Suppressor macrophage treated with lipopolysaccharide for 4 hours (primary cell): ENCODE measurements around the gene CTBP2.
"Not testable (repeated sequence)": the region's sequence is repeated elsewhere in the genome, so short reads cannot be mapped to it uniquely, and the experiment has no call there.

Experiments
- DNase-seq: peaks from one replicate; pipeline ENCODE4 v3.0.0-alpha.2; 2020

CTBP2 gene

GRCh38 chr10:124991835-124992234, 168.5 kb downstream of the CTBP2 start:
- no peak for DNase-seq

DNA sequence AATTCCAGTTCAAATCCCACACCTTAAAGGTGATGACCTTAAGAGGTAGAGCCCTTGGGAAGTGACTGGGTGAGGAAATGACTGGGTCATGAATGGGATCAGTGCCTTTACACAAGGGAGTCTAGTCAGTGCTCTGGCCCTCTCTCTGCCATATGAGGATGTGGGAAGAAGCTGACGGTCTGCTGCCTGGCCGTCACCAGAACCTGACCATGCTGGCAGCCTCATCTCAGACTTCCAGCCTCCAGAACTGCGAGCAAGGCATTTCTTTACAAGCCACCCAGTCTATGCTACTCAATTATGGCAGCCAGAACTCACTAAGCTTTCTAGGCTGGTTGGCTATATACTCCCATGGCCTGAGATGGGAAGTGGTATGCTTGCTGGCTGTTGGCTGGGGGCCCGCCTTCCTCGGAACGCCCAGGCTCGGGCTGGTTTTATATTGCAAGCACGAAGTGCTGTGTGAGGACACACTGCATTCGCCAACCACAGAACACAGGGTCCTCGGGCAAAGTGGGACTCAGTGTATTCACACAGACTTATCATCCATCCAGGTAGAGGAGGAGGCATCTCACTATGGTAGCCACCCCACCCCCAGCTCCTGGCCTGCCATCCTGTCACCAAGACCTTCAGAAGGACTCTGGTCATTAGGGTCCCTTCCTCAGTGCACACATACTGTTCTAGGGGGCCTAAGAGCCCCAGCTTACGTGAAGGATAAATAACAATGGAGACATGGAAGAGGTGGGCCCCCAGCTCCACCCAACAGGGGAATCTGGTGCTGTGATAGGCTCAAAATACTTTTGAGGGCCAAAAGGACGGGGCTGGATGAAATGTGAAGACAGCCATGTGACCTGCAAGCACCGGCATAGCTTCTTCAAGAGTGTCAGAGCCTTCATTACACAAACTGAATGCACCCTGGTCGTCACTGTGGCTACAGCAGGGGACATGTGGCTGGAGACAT, 169.4 kb downstream of the CTBP2 start:
- DNase-seq: no peak

DNA sequence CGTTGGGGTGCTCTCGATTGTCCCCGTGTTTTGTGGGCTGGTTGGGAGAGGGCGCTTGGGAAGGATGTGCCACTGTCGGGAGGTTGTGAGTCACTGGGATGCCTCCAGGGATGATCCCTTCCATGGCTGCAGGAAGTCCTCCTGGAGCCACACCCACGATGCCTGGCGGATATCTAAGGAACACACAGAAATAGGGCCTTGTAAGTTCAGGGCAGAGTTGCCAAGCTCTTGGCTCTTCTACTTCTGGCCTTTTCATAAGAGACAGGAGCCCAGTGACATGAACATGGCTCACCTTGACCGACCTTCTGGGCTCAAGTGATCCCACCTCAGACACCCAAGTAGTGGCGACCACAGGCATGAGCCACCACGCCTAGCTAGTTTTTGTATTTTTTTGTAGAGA, 170.8 kb downstream of the CTBP2 start:
- no peak for DNase-seq

- DNase-seq: not testable (repeated sequence)
These were observed 171.6 kb downstream of the CTBP2 start for GRCh38 chr10:124988753-124989152.

GRCh38 chr10:124987788-124988187, 172.6 kb downstream of the CTBP2 start:
- no peak for DNase-seq

GRCh38 chr10:124985162-124985561, 175.2 kb downstream of the CTBP2 start:
- no peak for DNase-seq

GRCh38 chr10:124984376-124984775, 176.0 kb downstream of the CTBP2 start:
- DNase-seq: no peak

GRCh38 chr10:124983321-124983720, 177.0 kb downstream of the CTBP2 start:
- DNase-seq: peak; percentile 8

DNA sequence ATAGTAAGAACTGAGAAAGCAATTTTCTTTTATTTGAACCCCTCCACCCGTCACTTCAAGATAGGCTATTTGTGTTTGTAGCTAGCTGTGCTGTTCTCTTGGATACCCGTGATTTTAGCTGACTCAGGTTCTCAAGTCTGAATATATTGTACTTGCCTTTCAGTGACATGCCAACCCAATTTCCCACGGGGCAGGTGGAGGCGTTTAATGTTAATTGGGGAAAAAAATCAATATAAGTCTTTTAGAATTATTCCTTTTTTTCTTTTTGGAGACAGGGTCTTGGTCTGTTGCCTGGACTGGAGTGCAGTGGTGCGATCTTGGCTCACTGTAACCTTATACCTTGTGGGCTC, 182.0 kb downstream of the CTBP2 start:
- DNase-seq: no peak

DNA sequence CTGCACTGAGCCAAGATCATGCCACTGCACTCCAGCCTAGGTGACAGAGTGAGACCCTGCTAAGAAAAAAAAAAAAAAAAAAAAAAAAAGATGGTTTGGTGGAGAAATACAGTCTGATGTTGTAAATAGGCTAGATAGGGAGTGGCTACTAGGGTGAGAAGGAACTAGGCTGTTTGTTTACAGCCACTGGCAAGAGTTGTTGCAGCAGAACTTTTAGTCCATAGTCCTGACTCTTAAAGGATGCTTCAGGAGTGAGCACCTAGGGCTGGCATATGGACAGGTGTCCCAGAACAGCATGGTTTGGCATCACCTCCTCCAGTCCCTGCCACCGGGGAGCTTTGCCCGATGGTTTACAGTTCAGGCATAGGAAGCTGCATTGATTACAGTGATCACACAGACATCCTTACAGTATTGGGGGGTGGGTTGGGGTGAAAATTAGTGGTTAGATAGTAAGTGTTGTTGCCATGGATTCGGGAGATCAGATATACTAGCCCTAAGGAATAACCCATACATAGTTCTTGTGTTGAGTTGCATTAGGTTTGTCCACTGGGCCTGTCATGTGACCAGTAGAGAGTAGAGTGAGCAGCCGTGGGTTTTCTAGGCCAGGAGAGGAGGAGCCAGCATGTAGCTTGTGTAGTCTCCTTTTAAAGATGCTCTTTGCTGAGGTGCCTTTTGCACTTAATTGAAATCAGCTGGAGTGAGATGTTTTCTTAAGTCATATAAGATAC, 182.6 kb downstream of the CTBP2 start:
- DNase-seq: no peak

- DNase-seq: no peak
These were observed 183.2 kb downstream of the CTBP2 start for GRCh38 chr10:124977161-124977560.

DNA sequence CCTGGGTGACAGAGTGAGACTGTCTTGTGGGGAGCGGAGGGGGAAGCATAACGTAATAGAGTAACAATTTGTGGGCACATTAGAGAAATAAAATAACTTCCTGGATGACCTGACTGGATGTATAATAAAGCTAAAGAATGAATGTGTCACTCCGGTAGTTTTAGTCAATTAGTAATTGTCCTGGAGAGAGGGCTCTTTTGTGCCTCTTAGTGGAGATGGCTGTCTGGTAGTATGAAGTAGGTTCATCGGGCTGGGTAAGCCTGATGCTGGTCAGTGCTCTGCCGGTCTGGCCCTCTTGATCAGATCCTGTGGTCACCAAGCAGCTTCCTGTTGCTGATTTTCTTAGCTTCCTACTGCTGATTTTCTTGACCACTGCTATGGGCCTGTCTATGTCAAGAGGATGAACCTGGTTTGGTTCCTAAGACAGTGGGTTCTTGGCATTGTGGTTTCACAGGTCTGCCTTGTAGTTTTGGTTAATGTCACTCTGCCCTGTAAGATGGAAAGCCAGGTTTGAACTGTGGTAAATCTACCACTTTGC, 184.3 kb downstream of the CTBP2 start:
- no peak for DNase-seq

DNA sequence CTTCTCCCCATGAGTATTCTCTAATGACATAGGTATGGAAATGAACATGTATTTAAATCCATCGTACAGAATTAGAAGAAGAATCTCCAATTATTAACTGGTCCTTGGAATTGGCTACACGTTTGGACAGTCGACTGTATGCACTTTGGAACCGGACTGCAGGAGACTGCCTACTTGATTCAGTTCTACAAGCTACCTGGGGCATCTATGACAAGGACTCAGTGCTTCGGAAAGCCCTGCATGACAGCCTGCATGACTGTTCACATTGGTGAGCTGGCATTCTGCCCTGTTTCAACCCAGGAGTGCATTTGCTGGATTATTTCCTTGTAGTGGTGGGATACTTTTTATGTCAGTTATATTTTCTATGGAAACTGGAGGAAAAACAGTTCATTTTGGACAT, 186.2 kb downstream of the CTBP2 start:
- DNase-seq: no peak

DNA sequence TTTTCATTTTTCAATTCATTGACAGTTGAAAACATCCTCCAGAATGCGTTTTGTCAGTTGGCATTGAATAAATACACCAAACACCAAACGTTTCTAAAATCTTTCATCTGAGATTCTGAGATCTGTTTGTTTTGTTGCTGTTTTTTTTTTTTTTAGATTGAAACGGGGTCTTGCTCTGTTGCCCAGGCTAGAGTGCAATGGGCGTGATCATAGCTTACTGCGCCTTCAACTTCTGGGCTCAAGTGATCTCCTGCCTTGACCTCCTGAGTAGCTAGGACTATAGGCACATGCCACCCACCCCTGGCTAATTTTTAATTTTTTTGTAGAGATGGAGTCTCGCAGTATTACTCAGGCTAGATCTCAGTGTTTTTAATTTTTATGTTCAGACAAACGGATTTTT, 187.7 kb downstream of the CTBP2 start:
- no peak for DNase-seq

GRCh38 chr10:124971276-124971675, 189.1 kb downstream of the CTBP2 start:
- no peak for DNase-seq

- DNase-seq: no peak
These were observed 193.1 kb downstream of the CTBP2 start for GRCh38 chr10:124967255-124967654.

GRCh38 chr10:124966008-124966407, 194.4 kb downstream of the CTBP2 start:
- DNase-seq: no peak

DNA sequence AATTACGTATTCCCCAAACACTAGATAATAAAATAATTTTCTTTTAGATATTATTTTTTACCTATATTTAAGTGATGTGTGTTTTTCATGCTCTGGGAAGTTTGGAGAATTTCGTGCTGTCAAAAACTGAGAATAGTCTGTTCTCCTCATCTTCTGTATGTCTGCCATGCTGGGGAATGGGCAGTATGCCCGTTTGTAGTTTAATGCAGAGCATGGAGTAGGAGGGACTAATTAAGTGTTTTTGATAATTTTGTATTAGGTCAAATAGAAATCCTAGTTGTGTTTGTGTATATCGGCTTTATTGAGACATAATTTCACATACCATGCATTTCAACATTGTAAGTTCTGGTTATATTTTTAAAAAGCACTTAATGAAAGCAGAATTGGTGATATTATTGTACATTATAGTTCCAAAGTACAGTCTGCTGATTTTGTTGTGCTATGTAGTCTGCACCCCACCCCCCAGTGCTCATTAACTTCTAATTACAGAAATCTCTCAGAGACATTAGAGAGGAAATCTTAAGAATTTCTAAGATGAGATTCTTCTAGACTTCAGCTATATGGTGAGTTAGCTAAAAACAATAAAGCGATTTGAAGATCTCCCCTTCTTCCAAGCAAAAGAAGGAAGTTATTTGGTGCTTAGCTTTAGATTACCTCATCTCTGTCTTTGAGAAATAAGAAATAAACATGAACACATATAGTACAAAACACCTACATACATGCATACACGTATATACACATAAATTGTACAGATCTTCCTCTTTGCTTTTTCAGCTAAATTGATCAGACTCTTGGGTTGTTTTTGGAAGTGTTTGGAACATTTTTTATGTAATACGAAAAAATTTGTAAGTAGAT, 196.3 kb downstream of the CTBP2 start:
- peak; percentile 10 for DNase-seq

- DNase-seq: no peak
These were observed 197.9 kb downstream of the CTBP2 start for GRCh38 chr10:124962421-124962820.

DNA sequence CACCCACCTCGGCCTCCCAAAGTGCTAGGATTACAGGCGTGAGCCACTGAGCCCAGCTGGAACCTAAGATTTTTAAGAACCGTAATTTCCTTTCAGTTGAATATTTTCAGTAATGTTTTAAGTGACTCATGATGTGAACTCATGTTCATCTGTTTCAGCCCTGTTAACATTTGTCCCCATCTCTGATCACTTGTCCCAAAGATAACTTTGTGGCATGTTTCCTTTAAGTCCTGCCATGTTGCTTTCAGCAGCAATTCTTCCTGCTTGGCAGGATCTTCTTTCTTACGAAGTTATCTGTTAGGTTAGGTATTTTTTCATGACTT, 199.2 kb downstream of the CTBP2 start:
- no peak for DNase-seq

GRCh38 chr10:124959564-124959963, 200.8 kb downstream of the CTBP2 start:
- DNase-seq: no peak

GRCh38 chr10:124957404-124957947, 202.9 kb downstream of the CTBP2 start:
- DNase-seq: peak; percentile 65

- DNase-seq: no peak
These were observed 203.6 kb downstream of the CTBP2 start for GRCh38 chr10:124956764-124957163.
